ENCODE results near the gene SPCS1. TPM values are rescaled to one million over a fixed set of nuclear protein-coding genes. Genes with fewer than 3 reads are reported as not detected.

SPCS1 gene
- total RNA-seq, 1 experiment from 2014 or later, result 184 TPM

DNA sequence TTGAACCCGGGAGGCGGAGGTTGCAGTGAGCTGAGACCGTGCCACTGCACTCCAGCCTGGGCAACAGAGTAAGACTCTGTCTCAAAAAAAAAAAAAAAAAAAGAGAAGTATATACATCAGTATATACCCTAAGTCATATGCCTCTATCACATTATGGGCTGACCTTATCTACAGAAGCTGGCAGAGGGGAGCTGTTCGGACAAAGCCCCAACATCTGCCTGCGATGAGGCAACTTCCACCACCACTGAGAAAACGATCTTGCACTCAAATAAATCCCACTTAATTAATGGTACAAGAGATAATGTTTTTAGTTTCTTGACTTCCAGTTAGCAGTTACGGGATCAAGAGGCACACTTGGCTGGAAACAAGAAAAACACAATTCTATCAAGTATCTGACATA, 2.6 kb upstream of the SPCS1 start:
- H4K20me1 ChIP-seq (ENCODE audit: insufficient read depth, low read depth, low read length), result peaks cover 6% of the 10 kb centered on the region; the same call in 1 of the 2 replicates
- H3K9me3 ChIP-seq (ENCODE audit: low read length), result no peaks in the 10 kb centered on the region
- DNase-seq, result no peak
- no peak overlapping the region for H3K9ac ChIP-seq (ENCODE audit: low read length)
- H3K27me3 ChIP-seq (ENCODE audit: low read length), result no peaks in the 10 kb centered on the region
- H3K4me2 ChIP-seq (ENCODE audit: low read depth, low read length, poor library complexity, severe bottlenecking), result peak overlapping the region; percentile 78
- peaks cover 8% of the 10 kb centered on the region for H3K36me3 ChIP-seq (ENCODE audit: insufficient read depth, low read length)
- H3K79me2 ChIP-seq (ENCODE audit: low read length), result peaks cover 68% of the 10 kb centered on the region
- peaks cover 27% of the 10 kb centered on the region for H3K4me1 ChIP-seq (ENCODE audit: low read length)
- H3K9me2 ChIP-seq (replicated peaks; ENCODE audit: insufficient read depth, low read length), result no peaks in the 10 kb centered on the region
- no peak overlapping the region for H3K27ac ChIP-seq (ENCODE audit: low read length)
- no peak overlapping the region for H3K4me3 ChIP-seq (ENCODE audit: low read length)
- no peak overlapping the region for H2AFZ ChIP-seq (ENCODE audit: low read length)

DNA sequence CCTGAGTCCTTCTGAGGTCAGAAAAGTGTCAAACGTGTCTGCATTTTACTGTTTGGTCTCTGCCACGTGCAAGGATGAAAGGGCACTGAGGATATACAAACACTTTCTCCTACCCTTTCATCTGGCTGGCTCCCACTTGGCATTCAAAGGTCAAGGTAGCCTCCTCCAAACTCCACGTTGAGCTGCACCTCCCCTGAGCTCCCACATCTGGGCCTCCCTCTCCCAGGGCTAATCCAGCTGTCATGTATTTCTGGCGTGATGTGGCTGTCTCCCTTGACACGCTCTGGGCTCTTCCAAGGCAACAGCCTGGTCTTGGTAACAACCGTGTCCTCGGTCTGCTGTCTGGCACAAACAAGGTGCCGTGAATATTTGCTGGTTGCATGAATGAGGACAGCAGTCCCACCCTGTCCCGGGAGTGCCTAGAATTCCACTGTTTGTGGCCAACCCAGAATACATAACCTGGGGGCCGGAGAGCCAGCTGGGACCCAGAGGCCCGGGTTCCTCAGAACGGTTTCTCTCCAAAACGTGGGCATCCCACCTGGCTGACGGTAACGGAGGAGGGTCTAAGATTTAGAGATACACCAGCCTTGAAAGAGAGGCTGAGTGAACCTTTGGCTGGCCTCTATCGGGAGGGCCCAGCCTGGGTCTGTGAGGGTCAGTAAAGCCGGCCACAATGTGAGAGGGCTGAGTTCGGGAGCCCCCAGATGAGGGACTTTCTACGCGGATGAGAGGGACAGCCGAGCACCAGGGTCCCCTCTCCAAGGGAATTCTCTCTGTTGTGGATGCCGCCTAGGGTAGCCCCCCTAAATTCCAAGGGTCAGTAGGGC, 1.1 kb upstream of the SPCS1 start:
- Histone ChIP-seq H3K27ac (ENCODE audit: low read length) (peak overlapping the region; percentile 73), H3K4me2 (ENCODE audit: low read depth, low read length, poor library complexity, severe bottlenecking) (peak overlapping the region; percentile 78), H4K20me1 (ENCODE audit: insufficient read depth, low read depth, low read length) (peaks cover 6% of the 10 kb centered on the region; the same call in 1 of the 2 replicates), H3K79me2 (ENCODE audit: low read length) (peaks cover 68% of the 10 kb centered on the region), H3K9ac (ENCODE audit: low read length) (peak overlapping the region; percentile 96), H2AFZ (ENCODE audit: low read length) (peak overlapping the region; percentile 69), H3K27me3 (ENCODE audit: low read length) (no peaks in the 10 kb centered on the region), H3K4me1 (ENCODE audit: low read length) (peaks cover 27% of the 10 kb centered on the region), H3K36me3 (ENCODE audit: insufficient read depth, low read length) (peaks cover 11% of the 10 kb centered on the region), H3K4me3 (ENCODE audit: low read length) (peak overlapping the region; percentile 90), H3K9me2 (replicated peaks; ENCODE audit: insufficient read depth, low read length) (no peaks in the 10 kb centered on the region), H3K9me3 (ENCODE audit: low read length) (no peaks in the 10 kb centered on the region)
- peak; percentile 70 for DNase-seq

DNA sequence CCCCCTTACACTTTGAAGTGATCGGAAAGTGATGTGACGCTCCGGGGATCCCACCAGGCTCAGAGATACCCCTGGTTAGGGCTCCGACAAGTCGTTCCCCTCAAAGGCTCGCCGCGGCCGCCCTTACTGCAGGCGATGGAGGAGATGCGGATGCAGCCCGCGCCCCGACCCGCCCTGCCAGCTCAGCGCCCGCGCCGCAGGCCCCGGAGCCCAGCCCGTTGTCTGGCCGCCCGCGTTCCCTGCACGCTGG, 543 bp upstream of the SPCS1 start:
- Histone ChIP-seq H3K9ac (ENCODE audit: low read length) (peak overlapping the region; percentile 96), H3K36me3 (ENCODE audit: insufficient read depth, low read length) (peaks cover 11% of the 10 kb centered on the region), H4K20me1 (ENCODE audit: insufficient read depth, low read depth, low read length) (peaks cover 6% of the 10 kb centered on the region; the same call in 1 of the 2 replicates), H2AFZ (ENCODE audit: low read length) (peak overlapping the region; percentile 69), H3K4me2 (ENCODE audit: low read depth, low read length, poor library complexity, severe bottlenecking) (peak overlapping the region; percentile 78), H3K9me2 (replicated peaks; ENCODE audit: insufficient read depth, low read length) (no peaks in the 10 kb centered on the region), H3K27ac (ENCODE audit: low read length) (peak overlapping the region; percentile 73), H3K9me3 (ENCODE audit: low read length) (no peaks in the 10 kb centered on the region), H3K27me3 (ENCODE audit: low read length) (no peaks in the 10 kb centered on the region), H3K4me3 (ENCODE audit: low read length) (peak overlapping the region; percentile 90), H3K4me1 (ENCODE audit: low read length) (peaks cover 29% of the 10 kb centered on the region), H3K79me2 (ENCODE audit: low read length) (peaks cover 64% of the 10 kb centered on the region)
- no peak for DNase-seq

DNA sequence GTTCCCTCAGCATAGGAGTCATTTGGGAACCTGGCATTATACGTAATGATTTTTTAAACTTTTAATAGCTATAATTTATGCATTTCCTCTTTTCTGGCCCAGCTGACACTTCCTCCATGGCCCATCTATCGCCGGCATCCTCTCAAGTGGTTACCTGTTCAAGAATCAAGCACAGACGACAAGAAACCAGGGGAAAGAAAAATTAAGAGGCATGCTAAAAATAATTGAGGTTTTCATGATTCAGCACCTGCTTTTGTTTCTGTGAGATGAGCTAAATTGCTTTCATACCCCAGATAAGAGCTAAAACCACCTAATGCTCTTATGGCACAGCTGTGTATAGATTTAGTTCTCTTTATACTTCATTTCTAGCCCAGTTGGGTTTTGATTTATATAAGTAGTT, 1.7 kb downstream of the SPCS1 start:
- Histone ChIP-seq H3K9ac (ENCODE audit: low read length) (peak overlapping the region; percentile 96), H3K9me2 (replicated peaks; ENCODE audit: insufficient read depth, low read length) (no peaks in the 10 kb centered on the region), H3K4me1 (ENCODE audit: low read length) (peaks cover 35% of the 10 kb centered on the region), H4K20me1 (ENCODE audit: insufficient read depth, low read depth, low read length) (peaks cover 6% of the 10 kb centered on the region; the same call in 1 of the 2 replicates), H3K4me2 (ENCODE audit: low read depth, low read length, poor library complexity, severe bottlenecking) (peak overlapping the region; percentile 78), H3K79me2 (ENCODE audit: low read length) (peaks cover 51% of the 10 kb centered on the region), H3K36me3 (ENCODE audit: insufficient read depth, low read length) (peaks cover 15% of the 10 kb centered on the region), H2AFZ (ENCODE audit: low read length) (no peak overlapping the region), H3K9me3 (ENCODE audit: low read length) (no peaks in the 10 kb centered on the region), H3K27ac (ENCODE audit: low read length) (peak overlapping the region; percentile 73), H3K4me3 (ENCODE audit: low read length) (peak overlapping the region; percentile 90), H3K27me3 (ENCODE audit: low read length) (no peaks in the 10 kb centered on the region)
- no peak for DNase-seq

DNA sequence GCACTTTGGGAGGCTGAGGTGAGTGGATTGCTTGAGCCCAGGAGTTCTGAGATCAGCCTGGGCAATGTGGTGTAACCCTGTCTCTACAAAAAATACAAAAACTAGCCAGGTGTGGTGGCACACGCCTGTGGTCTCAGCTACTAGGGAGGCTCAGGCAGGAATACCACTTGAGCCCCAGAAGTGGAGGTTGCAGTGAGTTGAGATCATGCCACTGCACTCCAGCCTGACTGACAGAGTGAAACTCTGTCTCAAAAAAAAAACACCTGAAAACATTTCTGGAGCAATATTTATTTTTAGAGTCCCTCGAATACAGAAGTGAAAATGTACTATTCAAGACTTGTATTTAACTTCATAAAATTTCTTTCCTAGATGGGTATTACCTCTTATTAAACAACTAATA, 4.6 kb downstream of the SPCS1 start:
- H3K9me3 ChIP-seq (ENCODE audit: low read length), result no peaks in the 10 kb centered on the region
- H3K79me2 ChIP-seq (ENCODE audit: low read length), result peaks cover 23% of the 10 kb centered on the region
- no peak overlapping the region for H3K9ac ChIP-seq (ENCODE audit: low read length)
- H4K20me1 ChIP-seq (ENCODE audit: insufficient read depth, low read depth, low read length), result peaks cover 6% of the 10 kb centered on the region; the same call in 1 of the 2 replicates
- no peaks in the 10 kb centered on the region for H3K9me2 ChIP-seq (replicated peaks; ENCODE audit: insufficient read depth, low read length)
- no peaks in the 10 kb centered on the region for H3K27me3 ChIP-seq (ENCODE audit: low read length)
- H3K27ac ChIP-seq (ENCODE audit: low read length), result no peak overlapping the region
- H3K4me1 ChIP-seq (ENCODE audit: low read length), result peaks cover 20% of the 10 kb centered on the region
- H2AFZ ChIP-seq (ENCODE audit: low read length), result no peak overlapping the region
- H3K4me3 ChIP-seq (ENCODE audit: low read length), result no peak overlapping the region
- no peak for DNase-seq
- H3K36me3 ChIP-seq (ENCODE audit: insufficient read depth, low read length), result peaks cover 15% of the 10 kb centered on the region
- H3K4me2 ChIP-seq (ENCODE audit: low read depth, low read length, poor library complexity, severe bottlenecking), result no peak overlapping the region

DNA sequence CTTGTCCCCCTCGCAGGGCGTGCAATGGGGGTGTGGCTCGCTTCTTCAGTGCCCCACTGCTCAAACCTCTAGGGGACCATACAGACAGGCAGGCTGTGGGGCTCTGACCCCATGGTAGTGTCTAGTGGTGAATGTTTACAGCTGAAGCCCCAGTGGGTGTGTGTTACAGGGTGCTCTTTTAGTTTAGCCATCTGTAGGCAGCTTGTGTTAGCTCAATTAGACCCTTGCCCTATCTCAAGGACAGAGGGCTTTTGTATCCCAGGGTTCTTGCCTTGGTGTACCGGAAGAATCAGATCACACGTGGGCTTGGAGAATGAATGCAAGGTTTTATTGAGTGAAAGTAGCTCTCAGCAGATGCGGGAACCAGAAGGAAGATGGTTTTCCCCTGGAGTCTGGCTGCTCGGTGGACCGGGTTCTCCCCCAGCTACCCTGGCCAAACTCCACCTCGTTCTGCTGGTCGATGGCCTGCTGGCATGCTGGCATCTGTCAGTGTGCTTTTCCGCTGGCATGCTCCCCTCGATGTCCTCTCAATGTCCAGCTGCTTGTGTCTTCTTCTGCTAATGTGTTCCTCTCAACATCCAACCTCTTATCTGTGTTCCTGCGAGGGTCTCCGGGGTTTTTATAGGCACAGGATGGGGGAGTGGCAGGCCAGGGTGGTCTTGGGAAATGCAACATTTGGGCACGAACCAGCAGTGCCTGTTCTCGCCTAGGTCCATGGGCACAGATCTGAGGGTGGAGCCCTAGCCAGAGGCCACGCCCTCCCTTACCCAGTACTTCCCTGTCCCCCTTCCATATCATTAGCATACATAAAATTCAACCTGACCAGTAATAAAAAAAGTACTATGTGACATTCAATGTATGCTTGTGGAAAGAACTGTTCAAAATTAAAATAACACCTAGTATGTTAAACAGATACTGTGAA, 6.6 kb downstream of the SPCS1 start:
- H3K9me3 ChIP-seq (ENCODE audit: low read length), result no peaks in the 10 kb centered on the region
- peaks cover 15% of the 10 kb centered on the region for H3K36me3 ChIP-seq (ENCODE audit: insufficient read depth, low read length)
- H3K9ac ChIP-seq (ENCODE audit: low read length), result no peak overlapping the region
- H2AFZ ChIP-seq (ENCODE audit: low read length), result no peak overlapping the region
- H3K4me1 ChIP-seq (ENCODE audit: low read length), result peaks cover 15% of the 10 kb centered on the region
- no peaks in the 10 kb centered on the region for H3K27me3 ChIP-seq (ENCODE audit: low read length)
- H3K4me2 ChIP-seq (ENCODE audit: low read depth, low read length, poor library complexity, severe bottlenecking), result no peak overlapping the region
- no peak for DNase-seq
- no peak overlapping the region for H3K4me3 ChIP-seq (ENCODE audit: low read length)
- peaks cover 7% of the 10 kb centered on the region for H3K79me2 ChIP-seq (ENCODE audit: low read length)
- no peaks in the 10 kb centered on the region for H3K9me2 ChIP-seq (replicated peaks; ENCODE audit: insufficient read depth, low read length)
- H3K27ac ChIP-seq (ENCODE audit: low read length), result no peak overlapping the region
- H4K20me1 ChIP-seq (ENCODE audit: insufficient read depth, low read depth, low read length), result no peaks in the 10 kb centered on the region

DNA sequence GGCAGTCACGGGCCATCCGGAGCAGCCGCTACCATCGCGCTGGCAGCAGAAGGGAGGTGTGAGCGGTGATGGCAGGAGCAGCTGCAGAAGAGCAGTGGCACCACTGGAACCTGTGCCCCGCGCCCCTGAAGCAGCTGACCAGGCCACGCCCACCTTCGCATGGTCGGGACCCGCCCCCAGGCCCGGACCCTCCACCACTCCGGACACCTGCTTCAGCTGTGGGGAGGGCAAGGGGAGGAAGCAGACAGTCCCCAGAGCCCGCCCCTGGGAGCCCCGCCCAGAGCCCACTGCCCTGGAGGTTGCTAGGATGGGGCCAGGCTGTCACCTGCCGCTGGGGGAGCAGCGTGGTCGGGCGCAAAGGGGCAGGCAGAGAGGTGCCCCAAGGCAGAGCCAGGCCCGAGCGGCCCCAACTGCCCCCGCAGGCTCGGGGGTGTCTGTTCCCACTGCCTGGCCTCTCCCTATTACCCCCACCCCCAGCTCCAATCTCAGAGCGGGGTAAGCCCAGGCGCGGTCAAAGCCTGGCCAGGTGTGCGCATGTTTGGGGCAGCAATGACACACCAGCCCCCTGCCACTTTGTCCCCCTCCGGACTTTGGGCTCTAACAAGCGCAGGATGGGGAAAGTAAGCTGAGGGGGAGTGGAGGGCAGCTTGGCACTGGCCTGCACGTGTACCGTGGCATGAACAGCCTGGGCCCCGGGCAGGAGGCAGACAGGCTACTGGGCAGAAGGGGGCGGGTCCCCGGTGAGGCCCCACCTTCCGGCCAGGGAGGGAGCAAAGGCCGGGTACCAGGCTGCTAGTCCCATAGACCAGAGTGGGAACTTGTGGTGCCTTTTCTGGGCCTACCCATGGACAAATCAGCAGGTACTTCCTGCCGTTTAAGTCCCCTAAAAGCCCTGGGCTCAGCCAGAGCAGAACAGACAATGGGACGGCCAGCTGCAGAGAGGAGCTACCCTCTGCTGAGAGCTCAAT, 8.7 kb downstream of the SPCS1 start:
- Histone ChIP-seq H3K27me3 (ENCODE audit: low read length) (no peaks in the 10 kb centered on the region), H3K4me2 (ENCODE audit: low read depth, low read length, poor library complexity, severe bottlenecking) (no peak overlapping the region), H3K36me3 (ENCODE audit: insufficient read depth, low read length) (peaks cover 6% of the 10 kb centered on the region), H3K4me3 (ENCODE audit: low read length) (no peak overlapping the region), H3K79me2 (ENCODE audit: low read length) (no peaks in the 10 kb centered on the region), H3K27ac (ENCODE audit: low read length) (no peak overlapping the region), H3K4me1 (ENCODE audit: low read length) (peaks cover 8% of the 10 kb centered on the region), H2AFZ (ENCODE audit: low read length) (no peak overlapping the region), H3K9ac (ENCODE audit: low read length) (no peak overlapping the region), H4K20me1 (ENCODE audit: insufficient read depth, low read depth, low read length) (no peaks in the 10 kb centered on the region), H3K9me3 (ENCODE audit: low read length) (no peaks in the 10 kb centered on the region; the same call in 1 of the 2 replicates), H3K9me2 (replicated peaks; ENCODE audit: insufficient read depth, low read length) (no peaks in the 10 kb centered on the region)
- no peak for DNase-seq

Measured in Karpas-422 (cell line).